ENCODE results near the gene DLGAP1.

DNA sequence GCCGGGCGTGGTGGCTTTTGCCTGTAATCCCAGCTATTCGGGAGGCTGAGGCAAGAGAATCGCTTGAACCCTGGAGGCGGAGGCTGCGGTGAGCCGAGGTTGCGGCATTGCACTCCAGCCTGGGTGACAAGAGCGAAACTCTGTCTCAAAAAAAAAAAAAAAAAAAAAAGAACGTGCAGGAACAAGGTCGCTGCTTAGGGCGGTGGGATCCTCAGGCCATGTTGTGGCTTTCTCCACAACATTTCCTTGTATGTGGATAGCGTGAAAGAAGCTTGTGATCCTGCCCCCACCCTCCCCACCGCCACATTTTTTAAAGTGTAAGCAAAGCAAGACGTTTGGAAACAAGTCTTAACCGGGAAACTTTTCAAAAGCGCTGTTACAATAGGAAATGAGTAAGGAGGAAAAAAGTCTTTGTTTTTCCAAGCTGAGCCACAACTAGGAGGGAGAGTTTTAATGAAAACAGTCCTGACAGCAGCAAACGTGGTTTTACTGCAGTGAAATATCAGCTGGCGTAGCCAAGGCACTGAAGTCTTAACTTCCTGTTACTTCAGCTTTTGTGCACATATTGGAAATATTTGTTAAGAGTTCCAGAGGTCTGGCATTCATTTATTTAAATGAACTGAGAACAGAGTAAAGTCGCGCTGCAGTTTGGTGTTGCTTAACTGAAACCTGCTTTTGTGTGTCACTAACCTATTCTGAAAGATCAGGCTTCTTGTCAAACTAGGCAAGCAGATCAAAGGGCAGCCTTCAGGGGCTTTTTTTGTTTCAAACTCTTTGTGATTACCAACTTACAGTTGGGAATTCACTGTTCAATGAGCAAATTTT is 1001.4 kb downstream of the DLGAP1 start:
- TF ChIP-seq, protein P1, sequence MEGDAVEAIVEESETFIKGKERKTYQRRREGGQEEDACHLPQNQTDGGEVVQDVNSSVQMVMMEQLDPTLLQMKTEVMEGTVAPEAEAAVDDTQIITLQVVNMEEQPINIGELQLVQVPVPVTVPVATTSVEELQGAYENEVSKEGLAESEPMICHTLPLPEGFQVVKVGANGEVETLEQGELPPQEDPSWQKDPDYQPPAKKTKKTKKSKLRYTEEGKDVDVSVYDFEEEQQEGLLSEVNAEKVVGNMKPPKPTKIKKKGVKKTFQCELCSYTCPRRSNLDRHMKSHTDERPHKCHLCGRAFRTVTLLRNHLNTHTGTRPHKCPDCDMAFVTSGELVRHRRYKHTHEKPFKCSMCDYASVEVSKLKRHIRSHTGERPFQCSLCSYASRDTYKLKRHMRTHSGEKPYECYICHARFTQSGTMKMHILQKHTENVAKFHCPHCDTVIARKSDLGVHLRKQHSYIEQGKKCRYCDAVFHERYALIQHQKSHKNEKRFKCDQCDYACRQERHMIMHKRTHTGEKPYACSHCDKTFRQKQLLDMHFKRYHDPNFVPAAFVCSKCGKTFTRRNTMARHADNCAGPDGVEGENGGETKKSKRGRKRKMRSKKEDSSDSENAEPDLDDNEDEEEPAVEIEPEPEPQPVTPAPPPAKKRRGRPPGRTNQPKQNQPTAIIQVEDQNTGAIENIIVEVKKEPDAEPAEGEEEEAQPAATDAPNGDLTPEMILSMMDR (IDR thresholded peaks at IDR 0.05; ENCODE audit: low read depth, low read length): no peak
- TF ChIP-seq POLR2A (IDR thresholded peaks at IDR 0.05; ENCODE audit: extremely low read depth, insufficient read length): no peak

All from NB4 (cell line).